Hepatocyte (in vitro differentiated cells): Measurements from ENCODE around the gene FOXN3.

ENCODE experiments used
- CTCF ChIP-seq: fragments of 200-600 bp; sonication (generic); IDR thresholded peaks from 2 replicates; pipeline ENCODE4 v1.5.1; 2016; ENCODE audit warnings: antibody characterized with exemption, mild to moderate bottlenecking; ENCODE audit not compliant: poor library complexity
- EZH2 ChIP-seq: fragments of 200-600 bp; sonication (generic); IDR thresholded peaks from 2 replicates; pipeline ENCODE4 v1.6.1; 2016; ENCODE audit warnings: antibody characterized with exemption, mild to moderate bottlenecking, borderline replicate concordance

DNA sequence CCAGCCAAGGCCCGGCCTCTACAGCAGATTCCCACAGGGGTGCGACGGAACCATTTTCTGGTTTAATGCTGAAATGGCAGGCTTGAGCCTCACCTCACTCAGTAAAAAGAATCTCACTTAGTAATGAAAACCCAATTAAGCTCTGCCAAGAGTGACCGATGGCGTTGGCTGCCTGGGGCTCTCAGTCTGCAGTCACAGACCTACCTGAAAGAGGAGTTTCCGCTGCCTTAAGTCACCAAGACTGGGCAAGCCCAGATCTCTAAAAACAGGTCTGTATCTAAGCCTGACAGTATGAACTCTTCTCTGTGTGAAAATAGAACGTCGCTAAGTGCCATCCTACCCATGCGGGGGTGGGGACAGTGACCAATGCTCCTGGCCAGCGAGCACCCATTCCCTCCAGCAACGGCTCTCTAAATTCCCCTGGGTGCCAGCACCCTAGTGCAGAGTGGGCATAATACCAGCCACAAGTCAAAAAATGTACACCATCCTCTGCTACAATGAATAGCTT is 107.3 kb downstream of the FOXN3 start:
- TF ChIP-seq EZH2 (no peak), CTCF (no peak)
